HG03439 (cell line): ENCODE data around the gene MAST4.
"Not testable (repeated sequence)": the region's sequence is repeated elsewhere in the genome, so short reads cannot be mapped to it uniquely, and the experiment has no call there.

Experiments
- ATAC-seq: cut with Tn5 transposase; IDR thresholded peaks from one replicate; pipeline ENCODE4 v1.9.1; 2021; ENCODE audit warnings: mild to moderate bottlenecking, moderate library complexity; ENCODE audit not compliant: unreplicated experiment

The MAST4 gene

DNA sequence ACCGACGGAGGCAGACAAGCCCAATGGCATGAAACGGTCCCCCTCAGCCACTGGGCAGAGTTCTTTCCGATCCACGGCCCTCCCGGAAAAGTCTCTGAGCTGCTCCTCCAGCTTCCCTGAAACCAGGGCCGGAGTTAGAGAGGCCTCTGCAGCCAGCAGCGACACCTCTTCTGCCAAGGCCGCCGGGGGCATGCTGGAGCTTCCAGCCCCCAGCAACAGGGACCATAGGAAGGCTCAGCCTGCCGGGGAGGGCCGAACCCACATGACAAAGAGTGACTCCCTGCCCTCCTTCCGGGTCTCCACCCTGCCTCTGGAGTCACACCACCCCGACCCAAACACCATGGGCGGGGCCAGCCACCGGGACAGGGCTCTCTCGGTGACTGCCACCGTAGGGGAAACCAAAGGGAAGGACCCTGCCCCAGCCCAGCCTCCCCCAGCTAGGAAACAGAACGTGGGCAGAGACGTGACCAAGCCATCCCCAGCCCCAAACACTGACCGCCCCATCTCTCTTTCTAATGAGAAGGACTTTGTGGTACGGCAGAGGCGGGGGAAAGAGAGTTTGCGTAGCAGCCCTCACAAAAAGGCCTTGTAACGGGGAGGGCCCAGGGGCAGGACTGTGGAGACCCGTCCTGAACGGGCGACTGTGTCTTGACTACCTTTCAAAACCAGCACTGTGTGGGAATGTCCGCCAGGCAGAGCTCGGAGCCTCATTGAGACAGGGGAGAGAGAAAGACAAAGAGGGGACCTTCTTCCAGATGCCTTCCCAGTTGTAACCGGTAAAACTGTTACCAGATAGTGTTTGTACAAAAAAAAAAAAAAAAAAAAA, 570.5 kb downstream of the MAST4 start:
- ATAC-seq, result peak; percentile 35

DNA sequence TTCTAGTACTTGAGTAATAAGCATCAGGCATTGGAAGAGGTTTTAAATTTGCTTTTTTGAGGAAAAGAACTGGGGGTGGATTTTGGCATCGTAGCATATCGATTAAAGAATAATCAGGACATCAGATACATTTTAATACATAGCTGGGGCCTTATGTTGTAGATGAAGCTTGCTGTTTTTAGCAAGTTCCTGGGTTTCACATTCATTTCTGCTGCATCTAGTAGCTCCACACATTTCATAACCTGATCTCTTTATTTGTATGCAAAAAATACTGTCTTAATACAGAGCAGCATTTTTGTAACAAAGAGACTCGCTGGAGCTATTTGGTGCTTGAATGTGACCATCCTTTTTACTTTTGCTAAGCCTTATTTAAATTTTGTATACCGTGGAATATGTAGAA, 571.9 kb downstream of the MAST4 start:
- no peak for ATAC-seq

DNA sequence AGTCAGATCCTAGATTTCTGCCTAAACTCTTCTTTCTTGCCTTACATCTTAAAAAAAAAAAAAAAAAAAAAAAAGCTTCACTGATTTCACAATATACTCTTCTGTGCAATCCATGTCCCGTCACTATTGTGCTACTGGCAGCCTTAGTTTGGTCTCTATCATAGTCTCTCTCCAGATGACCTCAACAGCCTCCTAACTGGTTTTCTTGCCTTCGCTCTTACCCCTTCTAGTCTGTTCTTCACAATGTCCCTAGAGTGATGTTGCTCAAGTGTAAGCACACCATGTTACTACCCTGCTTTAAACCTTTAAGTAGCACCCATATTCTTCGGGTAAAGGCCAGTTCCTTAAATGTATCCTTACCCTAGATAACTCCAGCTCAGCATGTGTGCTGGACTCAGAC, 574.6 kb downstream of the MAST4 start:
- no peak for ATAC-seq

DNA sequence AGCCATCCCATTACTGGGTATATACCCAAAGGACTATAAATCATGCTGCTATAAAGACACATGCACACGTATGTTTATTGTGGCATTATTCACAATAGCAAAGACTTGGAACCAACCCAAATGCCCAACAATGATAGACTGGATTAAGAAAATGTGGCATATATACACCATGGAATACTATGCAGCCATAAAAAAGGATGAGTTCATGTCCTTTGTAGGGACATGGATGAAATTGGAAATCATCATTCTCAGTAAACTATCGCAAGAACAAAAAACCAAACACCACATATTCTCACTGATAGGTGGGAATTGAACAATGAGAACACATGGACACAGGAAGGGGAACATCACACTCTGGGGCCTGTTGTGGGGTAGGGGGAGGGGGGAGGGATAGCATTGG, 577.2 kb downstream of the MAST4 start:
- not testable (repeated sequence) for ATAC-seq

DNA sequence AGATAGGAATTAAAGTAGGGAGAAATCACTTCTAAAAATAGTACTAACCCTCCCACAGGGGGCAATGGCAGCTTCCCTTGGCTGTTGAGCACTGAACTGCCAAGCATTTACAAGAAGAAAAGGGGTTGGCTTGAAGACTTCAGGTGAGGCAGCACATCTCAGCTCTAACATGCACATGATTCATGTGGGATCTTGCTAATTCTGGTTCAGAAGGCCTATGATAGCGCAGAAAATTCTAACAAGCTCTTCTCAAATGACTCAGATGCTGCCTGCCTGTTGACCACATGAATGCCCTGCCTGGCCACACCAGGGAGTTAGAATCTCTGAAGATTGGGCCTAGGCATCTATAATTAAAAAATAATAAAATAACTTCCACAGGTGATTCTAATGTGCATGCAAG, 577.8 kb downstream of the MAST4 start:
- no peak for ATAC-seq

DNA sequence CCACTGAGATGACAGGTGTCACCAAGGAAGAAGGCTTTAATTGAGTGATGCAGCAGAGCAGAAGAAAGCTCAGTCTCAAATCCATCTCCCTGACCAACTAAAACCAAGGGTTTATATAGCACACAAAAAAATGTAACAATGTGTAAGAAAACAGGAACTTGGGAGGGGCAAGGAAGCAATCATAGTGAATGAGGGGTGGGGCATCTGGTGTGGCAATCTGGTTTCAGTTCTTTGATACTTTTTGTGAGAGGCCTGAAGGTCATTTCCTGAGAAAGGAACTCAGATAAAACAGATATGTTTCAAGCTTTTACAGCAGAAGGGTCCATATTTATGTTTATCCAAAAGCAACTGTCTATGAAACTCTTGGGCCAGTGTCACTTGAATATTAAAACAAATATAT, 580.7 kb downstream of the MAST4 start:
- ATAC-seq, result no peak

DNA sequence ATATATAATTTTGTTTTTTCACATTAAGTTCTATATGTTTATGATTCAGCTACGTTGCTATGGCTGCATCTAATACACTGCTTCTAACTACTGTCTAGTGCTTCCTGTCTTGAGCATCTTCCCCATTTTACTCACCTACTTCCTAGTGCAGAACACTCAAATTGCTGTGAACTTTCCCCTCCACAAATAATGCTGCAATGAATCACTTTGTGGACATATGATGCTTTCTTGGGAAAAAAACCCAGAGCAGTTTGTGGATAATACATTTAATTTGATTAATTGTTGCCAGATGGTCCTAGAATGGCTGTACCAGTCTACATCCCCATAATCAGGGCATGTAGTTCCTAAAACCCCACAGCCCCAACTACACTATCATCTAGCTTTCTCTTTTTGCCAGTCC, 581.9 kb downstream of the MAST4 start:
- no peak for ATAC-seq

DNA sequence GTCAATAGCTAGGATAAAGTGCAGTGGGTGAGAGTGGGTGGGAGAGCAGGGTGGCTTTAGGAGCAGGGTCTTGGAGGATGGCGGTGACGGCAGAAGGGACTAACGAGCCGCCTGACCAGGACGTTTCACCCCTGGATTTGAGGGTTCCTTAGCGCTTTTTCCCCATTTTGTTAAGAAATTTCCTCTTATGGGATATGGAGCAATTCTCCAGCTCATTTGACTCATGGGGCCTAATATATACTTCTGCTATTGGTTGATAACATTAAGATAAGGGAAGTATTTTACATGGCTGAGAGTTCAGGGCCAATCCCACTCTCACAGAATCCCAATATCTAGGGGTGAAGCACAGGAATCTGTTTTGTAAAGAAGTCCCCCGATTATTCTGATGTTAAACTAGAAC, 582.8 kb downstream of the MAST4 start:
- no peak for ATAC-seq

DNA sequence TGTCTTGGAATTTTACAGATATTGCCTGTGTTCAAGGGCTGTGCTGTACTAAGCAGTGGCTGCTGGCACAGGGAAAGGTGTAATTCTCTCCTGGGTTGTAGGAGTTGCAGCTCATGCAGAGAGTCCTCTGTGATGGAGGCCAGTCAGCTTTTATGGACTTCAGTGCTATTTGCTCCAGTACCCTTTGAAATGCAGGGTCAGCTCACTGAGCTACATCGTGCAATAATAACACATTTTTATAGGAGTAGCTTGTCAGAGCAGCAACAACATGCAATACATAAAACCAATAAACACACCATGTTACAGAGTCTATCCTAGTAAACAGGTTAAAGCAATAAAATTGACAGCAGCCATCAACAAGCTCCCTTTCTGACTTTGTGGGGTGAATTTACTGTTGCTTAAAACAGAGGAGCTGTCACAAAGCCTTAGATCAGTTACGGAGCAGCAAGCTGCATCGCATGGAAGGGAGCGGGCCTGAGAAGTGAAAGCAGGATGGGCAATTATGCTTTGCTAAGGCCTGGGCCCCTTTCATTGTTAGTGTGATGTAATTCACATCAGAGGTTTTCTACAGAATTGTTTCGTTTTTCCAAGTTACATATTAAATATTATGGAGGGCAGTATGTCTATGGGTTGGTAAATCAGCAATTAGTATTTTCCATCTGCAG, 583.6 kb downstream of the MAST4 start:
- ATAC-seq, result no peak

DNA sequence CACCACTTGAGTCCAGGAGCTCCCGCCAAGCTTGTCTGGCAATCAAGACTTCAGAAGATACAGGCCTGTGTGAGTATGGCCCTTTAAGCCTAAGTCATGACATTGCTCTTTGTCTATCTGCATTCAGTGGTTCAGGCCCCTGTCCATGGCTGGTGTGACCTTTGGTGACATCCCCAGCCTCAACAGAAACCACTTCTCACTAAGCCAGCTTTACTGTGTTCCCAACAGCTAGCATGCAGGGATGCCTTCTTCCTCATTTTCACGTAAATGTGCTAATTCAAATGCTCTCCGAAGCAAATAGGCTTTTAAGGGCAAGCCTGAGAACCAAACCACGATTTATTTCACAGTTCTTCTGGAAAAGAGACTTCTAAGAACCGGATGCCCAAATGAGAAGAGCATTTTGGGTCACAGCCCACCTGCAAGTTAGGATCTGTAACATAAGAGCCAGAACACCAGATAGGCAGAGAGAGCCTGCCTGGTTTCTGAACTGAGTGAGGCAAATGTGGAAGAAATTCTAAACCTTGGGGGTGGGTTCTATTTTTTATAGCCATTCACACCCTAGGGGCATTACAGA, 585.5 kb downstream of the MAST4 start:
- no peak for ATAC-seq

DNA sequence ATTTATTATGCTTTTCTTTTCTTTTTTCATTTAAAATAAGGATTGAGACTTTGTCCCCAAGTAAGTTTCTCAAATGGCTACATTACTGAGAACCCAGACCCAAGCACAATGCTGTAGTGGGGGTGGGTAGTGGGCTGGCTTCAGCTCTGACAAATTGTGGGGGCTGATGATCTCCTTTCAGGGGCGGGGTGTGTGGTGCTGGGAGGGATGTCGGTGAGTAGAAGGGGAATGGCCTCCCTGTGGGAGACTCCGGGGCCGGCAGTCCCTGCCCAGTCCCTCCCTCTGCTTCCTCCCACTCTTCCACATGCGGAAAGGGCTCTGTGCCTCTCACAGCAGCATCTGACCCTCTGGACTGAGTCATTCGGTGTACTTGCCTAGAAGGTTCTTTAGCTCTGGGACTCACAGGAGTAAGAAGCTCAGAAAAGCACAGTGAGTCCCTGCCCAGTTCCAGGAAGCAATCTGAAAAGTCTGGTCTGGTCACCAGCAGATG, 586.2 kb downstream of the MAST4 start:
- ATAC-seq, result no peak

DNA sequence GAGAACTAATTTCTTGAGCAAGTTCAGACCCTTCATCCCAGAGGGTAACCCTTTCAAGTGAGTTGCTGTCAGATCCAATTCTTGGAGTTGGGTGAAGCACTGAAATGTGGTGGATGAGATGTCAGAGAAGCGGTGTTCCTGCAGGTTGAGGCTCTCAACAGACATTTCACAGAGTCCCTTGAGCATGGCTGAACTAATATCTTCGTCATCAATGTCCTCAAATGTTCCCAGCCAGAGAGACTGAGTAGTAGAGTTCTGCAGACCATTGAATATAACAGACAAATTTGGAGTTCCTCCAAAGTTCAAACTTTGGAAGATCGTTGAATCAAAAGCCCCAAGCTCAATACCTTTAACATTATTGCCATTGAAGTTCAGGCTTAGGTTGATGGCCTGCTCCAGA, 587.7 kb downstream of the MAST4 start:
- no peak for ATAC-seq

DNA sequence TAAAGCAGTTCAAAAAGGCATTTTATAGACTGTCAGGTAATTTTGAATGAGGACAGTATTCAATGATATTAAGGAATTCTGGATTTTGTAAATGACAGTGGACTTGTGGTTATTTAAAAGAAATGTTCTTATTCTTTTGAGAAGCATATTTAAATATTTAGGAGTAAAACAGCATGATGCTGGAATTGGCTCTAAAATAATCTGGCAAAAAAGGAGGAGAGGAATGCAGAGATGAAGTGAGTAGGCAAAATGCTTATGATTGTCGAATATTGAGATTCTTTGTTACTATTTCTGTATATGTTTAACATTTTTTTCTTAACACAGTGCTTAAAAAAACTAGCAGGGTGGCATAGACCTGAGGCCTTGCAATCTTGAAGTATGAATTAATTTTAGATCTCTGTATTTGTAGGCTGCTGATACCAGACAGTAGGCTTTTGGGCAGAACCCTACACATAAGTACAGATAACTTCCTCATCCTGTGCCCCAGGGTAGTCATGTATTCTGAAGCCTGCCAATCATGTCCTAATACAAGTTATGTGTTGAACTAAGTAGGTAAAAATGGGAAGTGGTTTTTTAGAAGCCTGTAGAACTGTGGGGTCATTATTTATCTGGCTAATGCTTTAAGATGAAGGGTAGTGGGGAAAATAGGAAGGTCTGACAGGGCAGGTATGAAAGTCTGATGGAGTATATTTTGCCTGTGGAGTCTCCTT, 591.0 kb downstream of the MAST4 start:
- ATAC-seq, result no peak

DNA sequence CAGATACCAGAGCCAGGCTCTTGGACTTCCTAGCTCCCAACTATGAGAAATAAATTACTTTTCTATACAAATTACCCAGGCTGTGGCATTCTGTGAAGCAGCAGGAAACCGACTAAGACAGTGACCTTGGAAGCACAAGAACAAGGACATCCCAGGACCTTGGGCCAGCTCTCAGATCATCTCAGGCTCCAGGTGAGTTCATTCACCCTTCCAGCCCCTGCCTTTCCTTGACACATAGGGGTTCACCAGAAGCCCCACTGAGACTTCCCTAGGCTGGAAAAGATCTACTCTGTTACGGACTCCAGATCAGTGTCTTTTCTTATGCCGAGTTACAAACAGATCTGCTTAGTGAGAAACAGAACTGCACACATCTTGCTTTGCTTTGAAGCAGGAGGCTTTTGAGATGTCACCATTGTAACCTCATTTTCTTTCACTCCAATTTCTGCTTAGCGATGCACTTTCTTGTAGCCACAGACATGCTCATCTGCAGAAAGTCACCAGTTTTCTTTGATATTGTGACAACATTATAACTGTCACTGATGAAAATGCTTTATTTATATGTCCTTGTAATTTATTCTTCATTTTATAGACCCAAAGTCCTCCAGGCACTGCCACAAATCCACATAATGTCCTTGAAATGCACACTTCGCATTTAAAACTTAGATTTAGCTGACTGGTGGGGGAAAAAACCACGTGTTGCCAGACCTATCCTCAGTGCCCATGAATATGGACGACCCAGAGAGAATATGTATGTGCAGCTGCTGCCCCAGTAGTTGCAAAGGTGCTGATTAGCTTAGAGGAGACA, 592.3 kb downstream of the MAST4 start:
- ATAC-seq, result no peak

DNA sequence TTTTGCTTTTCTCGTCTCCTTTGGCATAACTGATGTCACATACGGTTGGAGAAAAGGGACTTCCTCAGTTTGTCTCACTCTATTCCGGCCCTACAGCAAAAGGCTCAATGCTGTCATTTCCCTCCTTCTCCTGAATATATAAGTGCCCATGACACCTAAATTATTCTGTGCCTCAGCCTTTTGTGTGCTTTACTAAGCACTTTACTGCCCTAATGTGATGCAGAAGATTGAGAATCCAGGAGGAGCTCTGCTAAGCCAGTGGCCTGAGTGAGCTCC, 592.8 kb downstream of the MAST4 start:
- ATAC-seq, result no peak

DNA sequence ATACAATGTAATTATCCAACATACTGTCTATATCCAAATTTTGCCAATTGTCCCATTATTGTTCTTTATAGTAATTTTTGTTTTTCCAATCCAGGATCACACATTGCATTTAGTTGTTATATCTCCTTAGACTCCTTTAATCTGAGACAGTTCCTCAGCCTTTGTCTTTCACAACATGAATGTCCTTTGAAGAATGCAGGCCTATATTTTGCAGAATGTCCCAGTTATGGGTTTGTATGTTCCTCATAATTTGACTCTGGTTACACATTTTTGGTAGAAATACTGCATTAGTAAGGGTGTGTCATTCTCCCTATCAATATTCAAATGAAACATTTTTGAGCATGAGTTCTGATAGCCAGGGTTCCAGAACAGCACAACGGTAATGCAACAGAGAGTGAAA, 593.7 kb downstream of the MAST4 start:
- ATAC-seq, result no peak

DNA sequence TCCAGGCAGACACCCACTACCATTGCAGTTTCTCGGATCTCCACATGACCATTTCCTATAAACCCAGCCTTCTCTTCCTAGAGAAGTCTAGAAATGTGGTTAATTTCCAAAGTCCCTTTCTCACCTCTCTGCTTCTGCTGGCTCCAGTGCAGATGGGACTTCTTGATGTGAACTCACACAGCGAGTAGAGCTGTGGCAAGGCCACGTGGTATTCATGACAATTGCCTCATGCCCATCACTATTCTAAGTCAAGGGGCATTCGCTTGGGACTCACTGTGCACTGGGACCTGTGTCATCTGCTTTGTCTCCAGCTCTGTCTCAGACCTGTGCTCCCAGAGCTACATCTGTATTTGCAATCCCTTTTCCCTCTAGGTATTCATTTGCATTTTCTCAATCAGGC, 594.2 kb downstream of the MAST4 start:
- no peak for ATAC-seq

DNA sequence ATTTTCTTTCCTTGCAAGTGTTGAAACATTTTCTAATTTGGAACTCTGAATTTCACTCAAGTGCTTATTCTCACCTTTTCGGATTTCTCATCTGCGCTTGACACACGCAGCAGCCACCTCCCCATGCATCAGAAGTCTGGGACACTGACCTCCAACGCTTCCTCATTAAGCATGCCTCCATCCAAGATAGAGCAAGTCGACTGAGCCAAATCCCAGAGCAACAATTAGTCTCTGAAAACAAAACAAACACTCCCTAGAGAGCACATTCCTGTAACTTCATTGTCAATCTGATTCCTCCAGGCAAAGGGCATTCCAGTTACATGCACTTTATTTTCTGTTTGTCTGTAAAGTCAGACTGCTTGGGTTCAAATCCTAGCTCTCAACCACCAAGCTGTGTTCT, 594.7 kb downstream of the MAST4 start:
- ATAC-seq, result no peak

DNA sequence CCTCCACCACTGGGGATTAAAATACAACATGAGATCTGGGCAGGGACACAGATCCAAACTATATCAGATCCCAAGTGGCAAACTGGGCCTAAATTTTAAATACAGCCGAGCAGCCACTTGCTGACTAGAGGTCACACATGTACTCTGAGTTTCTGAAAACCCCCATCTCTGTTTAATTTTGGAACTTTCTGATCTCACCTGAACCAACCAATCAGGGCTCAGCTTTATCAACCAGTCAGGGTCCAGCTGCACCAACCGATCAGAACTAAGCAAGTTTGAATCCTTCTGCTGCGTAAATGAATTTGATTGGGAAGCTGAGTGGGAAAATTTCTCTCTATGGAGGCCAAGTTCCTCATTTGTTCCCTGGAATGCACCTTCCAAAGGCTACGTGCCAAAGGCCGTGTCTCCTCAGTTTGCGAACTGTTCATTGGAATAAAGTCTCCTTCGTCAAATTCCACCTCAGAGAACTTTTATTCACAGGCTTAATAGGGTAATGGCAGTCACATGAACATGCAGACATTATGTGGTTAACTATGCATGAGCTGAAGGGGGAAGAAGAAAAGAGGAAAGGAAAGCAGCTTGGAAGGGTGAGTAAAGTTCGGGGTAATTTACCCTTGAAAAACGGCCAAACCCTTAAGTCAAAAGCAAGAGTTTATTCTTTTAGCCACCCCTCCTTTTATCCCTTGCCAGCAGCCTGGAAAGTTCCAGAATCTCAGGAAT, 596.7 kb downstream of the MAST4 start:
- no peak for ATAC-seq

DNA sequence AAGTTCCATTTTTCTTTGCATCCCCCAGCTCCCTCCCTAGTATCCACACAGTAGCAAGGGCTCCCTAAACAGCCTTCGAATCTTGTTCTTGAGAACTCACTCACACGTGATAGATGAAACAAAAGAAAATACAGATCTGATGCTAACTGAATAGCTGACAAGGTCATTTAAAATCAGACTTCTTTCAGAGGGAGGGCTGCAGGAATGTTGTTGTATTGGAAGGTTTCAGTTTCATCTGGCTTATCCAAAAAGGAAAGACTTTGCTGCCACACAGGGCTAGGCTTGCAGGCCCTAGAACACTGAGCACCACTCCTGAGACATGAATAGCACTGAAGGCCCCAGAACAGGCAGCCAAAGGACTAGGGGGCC, 597.2 kb downstream of the MAST4 start:
- ATAC-seq, result no peak
